Peyer's patch (tissue), 4 donors: ENCODE data around the gene MGAT5B. TPM values are rescaled to one million over a fixed set of nuclear protein-coding genes. Genes with fewer than 3 reads are reported as not detected.

Source experiments
- DNase-seq, 3 donors: peaks; one replicate each; pipeline ENCODE4 v3.0.0-alpha.2; 2017 to 2019
- H3K27ac ChIP-seq, 4 donors: fragments of 200-600 bp; sonication (generic); one replicate each; pipeline ENCODE4 v1.5.1; 2016 to 2019
- H3K27me3 ChIP-seq, 2 donors: fragments of 200-600 bp; sonication (generic); one replicate each; pipeline ENCODE4 v1.5.1; 2019
- H3K36me3 ChIP-seq, 3 donors: fragments of 200-600 bp; sonication (generic); one replicate each; pipeline ENCODE4 v1.5.1; 2016 to 2019
- H3K4me1 ChIP-seq, 4 donors: fragments of 200-600 bp; sonication (generic); one replicate each; pipeline ENCODE4 v1.5.1; 2016 to 2019
- H3K4me3 ChIP-seq, 4 donors: fragments of 200-600 bp; sonication (generic); 1 replicate in 3 of 4; 2 replicates in 1 of 4; pipeline ENCODE4 v1.5.1; 2016 to 2019; ENCODE audit warnings: mild to moderate bottlenecking in 1 of 4
- H3K9me3 ChIP-seq, 4 donors: fragments of 200-600 bp; sonication (generic); one replicate each; pipeline ENCODE4 v1.5.1; 2016 to 2019; ENCODE audit warnings: mild to moderate bottlenecking in 1 of 4
- CTCF ChIP-seq, 6 experiments: fragments of 450-650 bp in 4 of 6; fragments of 200-600 bp in 2 of 6; sonication (generic) in 1 of 6; IDR thresholded peaks; one replicate each; pipeline ENCODE4 v1.5.1; 2017 to 2019; ENCODE audit warnings: antibody characterized with exemption in 6 of 6, mild to moderate bottlenecking in 3 of 6, moderate library complexity in 1 of 6
- POLR2A ChIP-seq, 2 donors: fragments of 450-650 bp; IDR thresholded peaks; one replicate each; pipeline ENCODE4 v1.5.1; 2017; ENCODE audit warnings: antibody characterized with exemption in 2 of 2, mild to moderate bottlenecking in 2 of 2, moderate library complexity in 2 of 2
- total RNA-seq, 4 donors: library from RNA; depleted of rRNA; stranded (reverse); fragments of >200 nt; gene quantifications; one replicate each; pipeline ENCODE4 v1.1.0, GENCODE V29; 2016

The MGAT5B gene, protein sequence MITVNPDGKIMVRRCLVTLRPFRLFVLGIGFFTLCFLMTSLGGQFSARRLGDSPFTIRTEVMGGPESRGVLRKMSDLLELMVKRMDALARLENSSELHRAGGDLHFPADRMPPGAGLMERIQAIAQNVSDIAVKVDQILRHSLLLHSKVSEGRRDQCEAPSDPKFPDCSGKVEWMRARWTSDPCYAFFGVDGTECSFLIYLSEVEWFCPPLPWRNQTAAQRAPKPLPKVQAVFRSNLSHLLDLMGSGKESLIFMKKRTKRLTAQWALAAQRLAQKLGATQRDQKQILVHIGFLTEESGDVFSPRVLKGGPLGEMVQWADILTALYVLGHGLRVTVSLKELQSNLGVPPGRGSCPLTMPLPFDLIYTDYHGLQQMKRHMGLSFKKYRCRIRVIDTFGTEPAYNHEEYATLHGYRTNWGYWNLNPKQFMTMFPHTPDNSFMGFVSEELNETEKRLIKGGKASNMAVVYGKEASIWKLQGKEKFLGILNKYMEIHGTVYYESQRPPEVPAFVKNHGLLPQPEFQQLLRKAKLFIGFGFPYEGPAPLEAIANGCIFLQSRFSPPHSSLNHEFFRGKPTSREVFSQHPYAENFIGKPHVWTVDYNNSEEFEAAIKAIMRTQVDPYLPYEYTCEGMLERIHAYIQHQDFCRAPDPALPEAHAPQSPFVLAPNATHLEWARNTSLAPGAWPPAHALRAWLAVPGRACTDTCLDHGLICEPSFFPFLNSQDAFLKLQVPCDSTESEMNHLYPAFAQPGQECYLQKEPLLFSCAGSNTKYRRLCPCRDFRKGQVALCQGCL
- total RNA-seq: 1 to 10 TPM in 1 of 4 donors, under 1 TPM in 2, not detected in 1; 0.27 to 6.6 (median 0.47) TPM

DNA sequence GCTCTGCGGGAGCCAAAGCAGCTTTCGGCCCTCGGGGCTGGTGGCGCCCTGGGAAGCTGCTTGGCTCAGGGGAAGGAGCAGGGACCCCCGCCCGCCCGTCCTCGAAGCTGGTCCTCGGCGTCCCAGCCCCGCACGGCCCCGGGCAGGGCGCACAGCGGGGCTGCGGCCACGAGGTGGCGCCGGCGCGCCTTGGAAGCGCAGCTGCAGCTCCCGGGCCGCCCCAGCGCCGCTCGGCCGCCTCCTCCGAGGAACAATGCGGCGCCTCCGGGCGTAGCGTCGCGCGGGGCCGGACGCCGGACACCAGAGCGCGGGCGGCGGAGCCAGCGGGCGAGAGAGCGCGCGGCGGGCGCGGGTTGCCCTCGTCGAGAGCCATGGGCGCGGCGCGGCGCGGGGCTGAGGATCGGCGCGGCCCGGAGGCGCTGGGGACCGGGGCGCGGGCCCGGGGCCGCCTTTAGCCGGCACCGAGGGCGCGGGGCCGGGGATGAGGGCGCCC is at the start of gene MGAT5B:
Gene MGAT5B, plus strand, starts transcription at position 229 of the 493 bp plus-strand sequence. CDS start 626 bp downstream, outside the sequence.
- Histone ChIP-seq H3K4me3 (peak within 1 kb of the TSS; percentile 12 to 59 (median 48)), H3K36me3 (no peaks in the 10 kb centered on the region), H3K27ac (no peak within 1 kb of the TSS), H3K9me3 (no peaks in the 10 kb centered on the region), H3K27me3 (peaks cover 0 to 22% of the 10 kb centered on the region in 2 donors), H3K4me1 (peaks cover 0 to 20% (median 10%) of the 10 kb centered on the region in 4 donors)
- peak; percentile 75 to 96 (median 87) for TF ChIP-seq CTCF (IDR thresholded peaks at IDR 0.05)
- no peak for TF ChIP-seq POLR2A (IDR thresholded peaks at IDR 0.05)
- peak; percentile 69 to 87 (median 81) for DNase-seq

DNA sequence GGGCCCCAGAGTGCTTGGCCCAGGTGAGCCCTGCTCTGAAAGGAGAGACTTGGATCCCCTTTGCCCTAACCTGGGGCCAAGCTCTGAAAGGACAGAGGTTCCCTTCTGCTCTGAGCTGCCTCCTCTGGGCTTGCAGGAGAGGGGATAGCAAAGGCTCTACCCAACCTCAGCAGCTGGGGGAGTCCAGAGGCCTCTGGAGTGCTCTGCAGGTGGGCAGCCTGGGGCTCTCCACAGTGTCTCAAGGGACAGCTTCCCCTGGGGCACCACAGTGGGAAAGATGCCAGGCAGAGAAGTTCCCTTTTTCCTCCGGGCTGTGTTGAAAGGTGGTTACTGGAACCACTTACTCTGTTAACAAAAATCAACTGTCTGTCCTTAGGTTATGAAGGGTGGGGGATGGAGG is 48.2 kb upstream of the MGAT5B start:
- TF ChIP-seq CTCF (IDR thresholded peaks at IDR 0.05) (no peak), POLR2A (IDR thresholded peaks at IDR 0.05) (no peak)
- H3K9me3 ChIP-seq: no peaks in the 10 kb centered on the region
- DNase-seq: no peak
- no peaks in the 10 kb centered on the region for H3K4me1 ChIP-seq
- no peaks in the 10 kb centered on the region for H3K36me3 ChIP-seq
- no peak overlapping the region for H3K27ac ChIP-seq
- no peak overlapping the region for H3K4me3 ChIP-seq
- H3K27me3 ChIP-seq: no peaks in the 10 kb centered on the region

GRCh38 chr17:76820561-76820960 is 47.6 kb upstream of the MGAT5B start:
- Histone ChIP-seq H3K27ac (no peak overlapping the region), H3K4me1 (no peaks in the 10 kb centered on the region), H3K9me3 (no peaks in the 10 kb centered on the region), H3K36me3 (no peaks in the 10 kb centered on the region), H3K4me3 (no peak overlapping the region), H3K27me3 (no peaks in the 10 kb centered on the region)
- TF ChIP-seq POLR2A (IDR thresholded peaks at IDR 0.05) (no peak), CTCF (IDR thresholded peaks at IDR 0.05) (no peak)
- no peak for DNase-seq

DNA sequence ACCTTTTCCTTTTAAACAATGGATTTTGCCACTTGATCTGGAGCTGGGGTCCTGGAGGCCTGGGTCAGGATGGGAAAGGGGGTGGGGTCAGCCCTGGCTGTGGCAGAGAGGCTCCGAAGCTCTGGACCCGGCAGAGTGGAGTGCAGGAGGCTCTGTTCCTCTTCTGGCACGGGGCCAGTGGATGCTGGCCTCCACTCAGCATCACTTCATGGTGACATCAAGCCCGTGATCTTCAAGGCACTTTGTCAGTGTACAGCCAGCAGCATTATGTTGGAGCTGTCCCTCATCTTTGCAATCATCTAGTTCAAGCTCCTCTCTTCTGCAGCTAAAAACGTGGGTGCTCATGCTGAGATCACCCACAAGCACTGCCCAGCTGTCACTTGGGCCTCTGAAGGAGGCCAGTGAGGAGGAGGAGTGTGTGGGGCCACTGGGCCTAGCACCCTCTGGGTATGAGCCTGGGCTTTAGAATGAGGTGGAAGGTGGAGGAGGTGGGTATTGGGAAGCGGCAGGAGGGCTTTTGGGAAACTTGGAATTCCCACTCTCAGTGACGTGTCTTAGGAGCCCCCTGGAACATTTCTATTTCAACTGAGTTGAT is 45.9 kb upstream of the MGAT5B start:
- Histone ChIP-seq H3K9me3 (no peaks in the 10 kb centered on the region), H3K27me3 (no peaks in the 10 kb centered on the region), H3K27ac (no peak overlapping the region), H3K4me1 (no peaks in the 10 kb centered on the region), H3K36me3 (no peaks in the 10 kb centered on the region), H3K4me3 (no peak overlapping the region)
- no peak for TF ChIP-seq POLR2A (IDR thresholded peaks at IDR 0.05)
- TF ChIP-seq CTCF (IDR thresholded peaks at IDR 0.05): no peak
- no peak for DNase-seq

- Histone ChIP-seq H3K4me3 (no peak overlapping the region), H3K9me3 (no peaks in the 10 kb centered on the region), H3K27me3 (no peaks in the 10 kb centered on the region), H3K36me3 (no peaks in the 10 kb centered on the region), H3K4me1 (no peaks in the 10 kb centered on the region), H3K27ac (no peak overlapping the region)
- no peak for DNase-seq
- no peak for TF ChIP-seq POLR2A (IDR thresholded peaks at IDR 0.05)
- TF ChIP-seq CTCF (IDR thresholded peaks at IDR 0.05): no peak
Observed at GRCh38 chr17:76824093-76824492, 44.1 kb upstream of the MGAT5B start.
